HEK293 (cell line): ENCODE data around the gene SCYGR7.

Source experiments
- CTCF ChIA-PET: fragments of 350-600 bp; formaldehyde crosslinking; extraction: SDS; loops from one replicate; lab custom pipeline; 2021; ENCODE audit warnings: antibody characterized with exemption; lab: Yijun Ruan, JAX
- POLR2A ChIA-PET: fragments of 300-600 bp; formaldehyde crosslinking; extraction: SDS; loops from one replicate; lab custom pipeline; 2020; ENCODE audit warnings: antibody characterized with exemption, inconsistent platforms; lab: Yijun Ruan, JAX
- H3K27ac ChIP-seq: fragments of 200-500 bp; sonication (Bioruptor generic); 2 replicates; pipeline ENCODE4 v1.5.1; 2014; ENCODE audit warnings: low read depth, low read length, control low read depth, inconsistent platforms; ENCODE audit errors: extremely low read depth
- H3K36me3 ChIP-seq, 2 experiments: fragments of 200-500 bp in 1 of 2; sonication (Bioruptor generic) in 1 of 2; 1 replicate in 1 of 2; 2 replicates in 1 of 2; pipeline ENCODE4 v1.5.1; 2014 to 2017; ENCODE audit warnings: inconsistent platforms in 2 of 2, low read length in 2 of 2; ENCODE audit not compliant: control insufficient read depth in 2 of 2, insufficient read depth in 1 of 2
- H3K4me1 ChIP-seq: fragments of 200-500 bp; sonication (Bioruptor generic); 2 replicates; pipeline ENCODE4 v1.5.1; 2014; ENCODE audit warnings: mild to moderate bottlenecking, low read length, inconsistent platforms; ENCODE audit not compliant: control insufficient read depth, insufficient read depth
- H3K4me3 ChIP-seq: 2 replicates; pipeline ENCODE4 v1.5.1; 2011; ENCODE audit warnings: low read depth, mild to moderate bottlenecking, control low read depth, low read length, moderate library complexity
- H3K9me3 ChIP-seq: fragments of 200-500 bp; sonication (Bioruptor generic); 2 replicates; pipeline ENCODE4 v1.5.1; 2014; ENCODE audit warnings: low read depth, low read length, inconsistent platforms; ENCODE audit not compliant: control insufficient read depth, insufficient read depth
- GLI2 ChIP-seq: fragments of 450-650 bp; formaldehyde crosslinking; IDR thresholded peaks from 2 replicates; pipeline ENCODE4; 2017; ENCODE audit warnings: missing biosample characterization, missing genetic modification characterization, low read depth, borderline replicate concordance
- GLIS2 ChIP-seq: fragments of 450-650 bp; formaldehyde crosslinking; IDR thresholded peaks from 2 replicates; pipeline ENCODE4 v1.5.1; 2016; ENCODE audit warnings: missing biosample characterization, missing genetic modification characterization
- KLF9 ChIP-seq: fragments of 450-650 bp; formaldehyde crosslinking; IDR thresholded peaks from 2 replicates; pipeline ENCODE4 v1.5.1; 2016; ENCODE audit warnings: missing biosample characterization, missing genetic modification characterization, low read depth
- ZFP41 ChIP-seq: fragments of 450-650 bp; formaldehyde crosslinking; IDR thresholded peaks from 2 replicates; pipeline ENCODE4 v1.5.1; 2016; ENCODE audit warnings: missing biosample characterization, missing genetic modification characterization, borderline replicate concordance
- ZNF146 ChIP-seq: fragments of 450-650 bp; formaldehyde crosslinking; IDR thresholded peaks from 2 replicates; pipeline ENCODE4 v1.5.1; 2016; ENCODE audit warnings: missing biosample characterization, missing genetic modification characterization
- ZNF239 ChIP-seq: fragments of 450-650 bp; formaldehyde crosslinking; IDR thresholded peaks from 2 replicates; pipeline ENCODE4 v1.5.1; 2016; ENCODE audit warnings: missing biosample characterization, missing genetic modification characterization
- ZNF266 ChIP-seq: fragments of 450-650 bp; formaldehyde crosslinking; IDR thresholded peaks from 2 replicates; pipeline ENCODE4 v1.5.1; 2016; ENCODE audit warnings: missing biosample characterization, missing genetic modification characterization, low read depth
- ZNF311 ChIP-seq: fragments of 450-650 bp; formaldehyde crosslinking; IDR thresholded peaks from 2 replicates; pipeline ENCODE4 v1.5.1; 2017; ENCODE audit warnings: missing biosample characterization, missing genetic modification characterization, borderline replicate concordance
- ZNF521 ChIP-seq: fragments of 450-650 bp; formaldehyde crosslinking; IDR thresholded peaks from 2 replicates; pipeline ENCODE4 v1.5.1; 2017; ENCODE audit warnings: missing biosample characterization, mild to moderate bottlenecking, missing genetic modification characterization
- ZNF776 ChIP-seq: fragments of 450-650 bp; formaldehyde crosslinking; IDR thresholded peaks from 2 replicates; pipeline ENCODE4 v1.5.0; 2017; ENCODE audit warnings: missing biosample characterization, missing genetic modification characterization, borderline replicate concordance
- ZNF777 ChIP-seq: fragments of 450-650 bp; formaldehyde crosslinking; IDR thresholded peaks from 2 replicates; pipeline ENCODE4 v1.5.1; 2017; ENCODE audit warnings: missing biosample characterization, missing genetic modification characterization, borderline replicate concordance
- TF ChIP-seq, protein P1 (sequence below): fragments of 450-650 bp; formaldehyde crosslinking; IDR thresholded peaks from 2 replicates; pipeline ENCODE4 v1.5.1; 2016; ENCODE audit warnings: missing biosample characterization, missing genetic modification characterization
- TF ChIP-seq, protein P2 (sequence below): fragments of 450-650 bp; formaldehyde crosslinking; IDR thresholded peaks from 2 replicates; pipeline ENCODE4 v1.5.1; 2016; ENCODE audit warnings: missing biosample characterization, missing genetic modification characterization
- TF ChIP-seq, protein P3 (sequence below): fragments of 450-650 bp; formaldehyde crosslinking; IDR thresholded peaks from 2 replicates; pipeline ENCODE4 v1.5.1; 2016; ENCODE audit warnings: missing biosample characterization, missing genetic modification characterization, low read depth
- TF ChIP-seq, protein P4 (sequence below): fragments of 450-650 bp; formaldehyde crosslinking; IDR thresholded peaks from 2 replicates; pipeline ENCODE4 v1.5.0; 2017; ENCODE audit warnings: missing biosample characterization, missing genetic modification characterization, borderline replicate concordance
- TF ChIP-seq, protein P5 (sequence below): fragments of 450-650 bp; formaldehyde crosslinking; IDR thresholded peaks from 2 replicates; pipeline ENCODE4; 2016; ENCODE audit warnings: missing biosample characterization, missing genetic modification characterization
- TF ChIP-seq, protein P6 (sequence below): fragments of 450-650 bp; formaldehyde crosslinking; IDR thresholded peaks from 2 replicates; pipeline ENCODE4 v1.5.1; 2016; ENCODE audit warnings: missing biosample characterization, missing genetic modification characterization

Gene SCYGR7

DNA sequence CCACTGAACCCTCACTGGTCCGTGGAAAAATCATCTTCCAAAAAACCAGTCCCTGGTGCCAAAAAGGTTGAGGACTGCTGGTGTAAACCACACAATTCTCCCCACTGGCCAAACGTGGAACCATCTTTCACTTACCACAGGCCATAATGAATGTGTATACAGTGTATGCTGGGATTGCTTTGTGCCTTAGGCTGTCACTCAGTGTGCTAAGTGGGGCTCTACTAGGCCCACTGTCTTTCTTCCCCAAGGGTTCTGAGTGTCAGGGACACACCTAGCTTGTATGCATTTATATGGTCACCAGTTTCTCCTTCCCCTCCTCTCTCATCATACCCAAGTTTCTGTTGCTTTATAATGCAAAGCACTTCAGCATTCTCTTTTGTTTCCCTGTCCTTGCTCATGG lies 44.8 kb downstream of the SCYGR7 start (continued):
- TF ChIP-seq, protein P1, sequence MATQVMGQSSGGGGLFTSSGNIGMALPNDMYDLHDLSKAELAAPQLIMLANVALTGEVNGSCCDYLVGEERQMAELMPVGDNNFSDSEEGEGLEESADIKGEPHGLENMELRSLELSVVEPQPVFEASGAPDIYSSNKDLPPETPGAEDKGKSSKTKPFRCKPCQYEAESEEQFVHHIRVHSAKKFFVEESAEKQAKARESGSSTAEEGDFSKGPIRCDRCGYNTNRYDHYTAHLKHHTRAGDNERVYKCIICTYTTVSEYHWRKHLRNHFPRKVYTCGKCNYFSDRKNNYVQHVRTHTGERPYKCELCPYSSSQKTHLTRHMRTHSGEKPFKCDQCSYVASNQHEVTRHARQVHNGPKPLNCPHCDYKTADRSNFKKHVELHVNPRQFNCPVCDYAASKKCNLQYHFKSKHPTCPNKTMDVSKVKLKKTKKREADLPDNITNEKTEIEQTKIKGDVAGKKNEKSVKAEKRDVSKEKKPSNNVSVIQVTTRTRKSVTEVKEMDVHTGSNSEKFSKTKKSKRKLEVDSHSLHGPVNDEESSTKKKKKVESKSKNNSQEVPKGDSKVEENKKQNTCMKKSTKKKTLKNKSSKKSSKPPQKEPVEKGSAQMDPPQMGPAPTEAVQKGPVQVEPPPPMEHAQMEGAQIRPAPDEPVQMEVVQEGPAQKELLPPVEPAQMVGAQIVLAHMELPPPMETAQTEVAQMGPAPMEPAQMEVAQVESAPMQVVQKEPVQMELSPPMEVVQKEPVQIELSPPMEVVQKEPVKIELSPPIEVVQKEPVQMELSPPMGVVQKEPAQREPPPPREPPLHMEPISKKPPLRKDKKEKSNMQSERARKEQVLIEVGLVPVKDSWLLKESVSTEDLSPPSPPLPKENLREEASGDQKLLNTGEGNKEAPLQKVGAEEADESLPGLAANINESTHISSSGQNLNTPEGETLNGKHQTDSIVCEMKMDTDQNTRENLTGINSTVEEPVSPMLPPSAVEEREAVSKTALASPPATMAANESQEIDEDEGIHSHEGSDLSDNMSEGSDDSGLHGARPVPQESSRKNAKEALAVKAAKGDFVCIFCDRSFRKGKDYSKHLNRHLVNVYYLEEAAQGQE, result no peak
- TF ChIP-seq ZNF146, result no peak
- TF ChIP-seq, protein P2, sequence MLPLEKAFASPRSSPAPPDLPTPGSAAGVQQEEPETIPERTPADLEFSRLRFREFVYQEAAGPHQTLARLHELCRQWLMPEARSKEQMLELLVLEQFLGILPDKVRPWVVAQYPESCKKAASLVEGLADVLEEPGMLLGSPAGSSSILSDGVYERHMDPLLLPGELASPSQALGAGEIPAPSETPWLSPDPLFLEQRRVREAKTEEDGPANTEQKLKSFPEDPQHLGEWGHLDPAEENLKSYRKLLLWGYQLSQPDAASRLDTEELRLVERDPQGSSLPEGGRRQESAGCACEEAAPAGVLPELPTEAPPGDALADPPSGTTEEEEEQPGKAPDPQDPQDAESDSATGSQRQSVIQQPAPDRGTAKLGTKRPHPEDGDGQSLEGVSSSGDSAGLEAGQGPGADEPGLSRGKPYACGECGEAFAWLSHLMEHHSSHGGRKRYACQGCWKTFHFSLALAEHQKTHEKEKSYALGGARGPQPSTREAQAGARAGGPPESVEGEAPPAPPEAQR (tag by site-specific recombination), result no peak
- TF ChIP-seq ZNF239 (tag by site-specific recombination), result no peak

DNA sequence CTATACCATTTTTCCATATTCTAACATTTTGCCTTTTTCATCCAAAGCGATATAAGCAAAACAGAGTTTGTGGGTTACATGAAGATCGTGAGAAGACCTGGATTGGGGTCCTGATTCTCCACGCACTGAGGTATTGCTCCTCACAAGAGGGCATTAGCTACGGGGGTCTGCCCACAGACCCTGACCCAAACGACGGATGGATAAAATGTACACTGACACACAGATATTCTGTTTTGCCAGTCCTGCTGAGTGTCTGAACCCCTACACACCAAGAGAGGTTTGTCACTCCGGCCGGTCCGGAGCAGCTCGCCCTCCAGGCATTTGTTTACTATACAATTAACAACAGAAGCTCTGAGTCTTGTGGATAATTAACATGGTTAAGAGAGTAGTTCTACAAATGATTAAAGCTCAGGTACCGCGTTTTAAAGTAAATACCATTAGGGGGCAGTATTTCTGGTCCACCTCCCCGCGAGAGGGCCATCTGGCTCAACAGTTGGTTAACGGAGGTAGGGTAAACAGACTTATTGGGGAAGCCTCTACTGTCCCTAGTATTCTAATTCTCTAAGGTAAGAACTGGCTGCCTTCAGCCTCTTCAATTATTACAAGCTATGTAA lies 46.0 kb downstream of the SCYGR7 start:
- TF ChIP-seq KLF9 (tag by site-specific recombination) (no peak), ZNF266 (tag by site-specific recombination) (no peak), ZNF776 (tag by site-specific recombination) (no peak), GLIS2 (tag by site-specific recombination) (no peak), ZNF521 (tag by site-specific recombination) (no peak), ZNF777 (tag by site-specific recombination) (no peak), GLI2 (no peak), ZFP41 (tag by site-specific recombination) (no peak), ZNF311 (tag by site-specific recombination) (no peak)
- TF ChIP-seq, protein P3, sequence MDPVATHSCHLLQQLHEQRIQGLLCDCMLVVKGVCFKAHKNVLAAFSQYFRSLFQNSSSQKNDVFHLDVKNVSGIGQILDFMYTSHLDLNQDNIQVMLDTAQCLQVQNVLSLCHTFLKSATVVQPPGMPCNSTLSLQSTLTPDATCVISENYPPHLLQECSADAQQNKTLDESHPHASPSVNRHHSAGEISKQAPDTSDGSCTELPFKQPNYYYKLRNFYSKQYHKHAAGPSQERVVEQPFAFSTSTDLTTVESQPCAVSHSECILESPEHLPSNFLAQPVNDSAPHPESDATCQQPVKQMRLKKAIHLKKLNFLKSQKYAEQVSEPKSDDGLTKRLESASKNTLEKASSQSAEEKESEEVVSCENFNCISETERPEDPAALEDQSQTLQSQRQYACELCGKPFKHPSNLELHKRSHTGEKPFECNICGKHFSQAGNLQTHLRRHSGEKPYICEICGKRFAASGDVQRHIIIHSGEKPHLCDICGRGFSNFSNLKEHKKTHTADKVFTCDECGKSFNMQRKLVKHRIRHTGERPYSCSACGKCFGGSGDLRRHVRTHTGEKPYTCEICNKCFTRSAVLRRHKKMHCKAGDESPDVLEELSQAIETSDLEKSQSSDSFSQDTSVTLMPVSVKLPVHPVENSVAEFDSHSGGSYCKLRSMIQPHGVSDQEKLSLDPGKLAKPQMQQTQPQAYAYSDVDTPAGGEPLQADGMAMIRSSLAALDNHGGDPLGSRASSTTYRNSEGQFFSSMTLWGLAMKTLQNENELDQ (tag by site-specific recombination), result no peak
- TF ChIP-seq, protein P4, sequence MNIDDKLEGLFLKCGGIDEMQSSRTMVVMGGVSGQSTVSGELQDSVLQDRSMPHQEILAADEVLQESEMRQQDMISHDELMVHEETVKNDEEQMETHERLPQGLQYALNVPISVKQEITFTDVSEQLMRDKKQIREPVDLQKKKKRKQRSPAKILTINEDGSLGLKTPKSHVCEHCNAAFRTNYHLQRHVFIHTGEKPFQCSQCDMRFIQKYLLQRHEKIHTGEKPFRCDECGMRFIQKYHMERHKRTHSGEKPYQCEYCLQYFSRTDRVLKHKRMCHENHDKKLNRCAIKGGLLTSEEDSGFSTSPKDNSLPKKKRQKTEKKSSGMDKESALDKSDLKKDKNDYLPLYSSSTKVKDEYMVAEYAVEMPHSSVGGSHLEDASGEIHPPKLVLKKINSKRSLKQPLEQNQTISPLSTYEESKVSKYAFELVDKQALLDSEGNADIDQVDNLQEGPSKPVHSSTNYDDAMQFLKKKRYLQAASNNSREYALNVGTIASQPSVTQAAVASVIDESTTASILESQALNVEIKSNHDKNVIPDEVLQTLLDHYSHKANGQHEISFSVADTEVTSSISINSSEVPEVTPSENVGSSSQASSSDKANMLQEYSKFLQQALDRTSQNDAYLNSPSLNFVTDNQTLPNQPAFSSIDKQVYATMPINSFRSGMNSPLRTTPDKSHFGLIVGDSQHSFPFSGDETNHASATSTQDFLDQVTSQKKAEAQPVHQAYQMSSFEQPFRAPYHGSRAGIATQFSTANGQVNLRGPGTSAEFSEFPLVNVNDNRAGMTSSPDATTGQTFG, result no peak
- TF ChIP-seq, protein P5, sequence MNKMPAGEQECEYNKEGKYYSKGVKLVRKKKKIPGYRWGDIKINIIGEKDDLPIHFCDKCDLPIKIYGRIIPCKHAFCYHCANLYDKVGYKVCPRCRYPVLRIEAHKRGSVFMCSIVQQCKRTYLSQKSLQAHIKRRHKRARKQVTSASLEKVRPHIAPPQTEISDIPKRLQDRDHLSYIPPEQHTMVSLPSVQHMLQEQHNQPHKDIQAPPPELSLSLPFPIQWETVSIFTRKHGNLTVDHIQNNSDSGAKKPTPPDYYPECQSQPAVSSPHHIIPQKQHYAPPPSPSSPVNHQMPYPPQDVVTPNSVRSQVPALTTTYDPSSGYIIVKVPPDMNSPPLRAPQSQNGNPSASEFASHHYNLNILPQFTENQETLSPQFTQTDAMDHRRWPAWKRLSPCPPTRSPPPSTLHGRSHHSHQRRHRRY (tag by site-specific recombination), result no peak
- TF ChIP-seq, protein P6, sequence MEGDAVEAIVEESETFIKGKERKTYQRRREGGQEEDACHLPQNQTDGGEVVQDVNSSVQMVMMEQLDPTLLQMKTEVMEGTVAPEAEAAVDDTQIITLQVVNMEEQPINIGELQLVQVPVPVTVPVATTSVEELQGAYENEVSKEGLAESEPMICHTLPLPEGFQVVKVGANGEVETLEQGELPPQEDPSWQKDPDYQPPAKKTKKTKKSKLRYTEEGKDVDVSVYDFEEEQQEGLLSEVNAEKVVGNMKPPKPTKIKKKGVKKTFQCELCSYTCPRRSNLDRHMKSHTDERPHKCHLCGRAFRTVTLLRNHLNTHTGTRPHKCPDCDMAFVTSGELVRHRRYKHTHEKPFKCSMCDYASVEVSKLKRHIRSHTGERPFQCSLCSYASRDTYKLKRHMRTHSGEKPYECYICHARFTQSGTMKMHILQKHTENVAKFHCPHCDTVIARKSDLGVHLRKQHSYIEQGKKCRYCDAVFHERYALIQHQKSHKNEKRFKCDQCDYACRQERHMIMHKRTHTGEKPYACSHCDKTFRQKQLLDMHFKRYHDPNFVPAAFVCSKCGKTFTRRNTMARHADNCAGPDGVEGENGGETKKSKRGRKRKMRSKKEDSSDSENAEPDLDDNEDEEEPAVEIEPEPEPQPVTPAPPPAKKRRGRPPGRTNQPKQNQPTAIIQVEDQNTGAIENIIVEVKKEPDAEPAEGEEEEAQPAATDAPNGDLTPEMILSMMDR (tag by site-specific recombination), result no peak
- ChIA-PET POLR2A (no interaction called here), CTCF (interaction anchor here (0.6 to 1.6 kb wide), 8 partner anchors 32 to 1064 kb away, joined by 3 to 9 read pairs (median 4); no protein-coding TSS in a partner anchor)
- H3K4me3 ChIP-seq, result no peak overlapping the region
- no peaks in the 10 kb centered on the region for H3K9me3 ChIP-seq
- no peak overlapping the region for H3K27ac ChIP-seq
- H3K4me1 ChIP-seq, result no peaks in the 10 kb centered on the region
- no peaks in the 10 kb centered on the region for H3K36me3 ChIP-seq
